HG02973 (cell line): ENCODE results near the gene PBRM1.
"Not testable (repeated sequence)": the region's sequence is repeated elsewhere in the genome, so short reads cannot be mapped to it uniquely, and the experiment has no call there.

Source experiments
- ATAC-seq: cut with Tn5 transposase; IDR thresholded peaks from one replicate; pipeline ENCODE4 v1.9.1; 2021; ENCODE audit warnings: moderate library complexity; ENCODE audit not compliant: unreplicated experiment

PBRM1 gene

DNA sequence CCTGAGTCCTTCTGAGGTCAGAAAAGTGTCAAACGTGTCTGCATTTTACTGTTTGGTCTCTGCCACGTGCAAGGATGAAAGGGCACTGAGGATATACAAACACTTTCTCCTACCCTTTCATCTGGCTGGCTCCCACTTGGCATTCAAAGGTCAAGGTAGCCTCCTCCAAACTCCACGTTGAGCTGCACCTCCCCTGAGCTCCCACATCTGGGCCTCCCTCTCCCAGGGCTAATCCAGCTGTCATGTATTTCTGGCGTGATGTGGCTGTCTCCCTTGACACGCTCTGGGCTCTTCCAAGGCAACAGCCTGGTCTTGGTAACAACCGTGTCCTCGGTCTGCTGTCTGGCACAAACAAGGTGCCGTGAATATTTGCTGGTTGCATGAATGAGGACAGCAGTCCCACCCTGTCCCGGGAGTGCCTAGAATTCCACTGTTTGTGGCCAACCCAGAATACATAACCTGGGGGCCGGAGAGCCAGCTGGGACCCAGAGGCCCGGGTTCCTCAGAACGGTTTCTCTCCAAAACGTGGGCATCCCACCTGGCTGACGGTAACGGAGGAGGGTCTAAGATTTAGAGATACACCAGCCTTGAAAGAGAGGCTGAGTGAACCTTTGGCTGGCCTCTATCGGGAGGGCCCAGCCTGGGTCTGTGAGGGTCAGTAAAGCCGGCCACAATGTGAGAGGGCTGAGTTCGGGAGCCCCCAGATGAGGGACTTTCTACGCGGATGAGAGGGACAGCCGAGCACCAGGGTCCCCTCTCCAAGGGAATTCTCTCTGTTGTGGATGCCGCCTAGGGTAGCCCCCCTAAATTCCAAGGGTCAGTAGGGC is 19.1 kb upstream of the PBRM1 start:
- peak; percentile 7 for ATAC-seq

DNA sequence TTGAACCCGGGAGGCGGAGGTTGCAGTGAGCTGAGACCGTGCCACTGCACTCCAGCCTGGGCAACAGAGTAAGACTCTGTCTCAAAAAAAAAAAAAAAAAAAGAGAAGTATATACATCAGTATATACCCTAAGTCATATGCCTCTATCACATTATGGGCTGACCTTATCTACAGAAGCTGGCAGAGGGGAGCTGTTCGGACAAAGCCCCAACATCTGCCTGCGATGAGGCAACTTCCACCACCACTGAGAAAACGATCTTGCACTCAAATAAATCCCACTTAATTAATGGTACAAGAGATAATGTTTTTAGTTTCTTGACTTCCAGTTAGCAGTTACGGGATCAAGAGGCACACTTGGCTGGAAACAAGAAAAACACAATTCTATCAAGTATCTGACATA is 17.6 kb upstream of the PBRM1 start:
- no peak for ATAC-seq

DNA sequence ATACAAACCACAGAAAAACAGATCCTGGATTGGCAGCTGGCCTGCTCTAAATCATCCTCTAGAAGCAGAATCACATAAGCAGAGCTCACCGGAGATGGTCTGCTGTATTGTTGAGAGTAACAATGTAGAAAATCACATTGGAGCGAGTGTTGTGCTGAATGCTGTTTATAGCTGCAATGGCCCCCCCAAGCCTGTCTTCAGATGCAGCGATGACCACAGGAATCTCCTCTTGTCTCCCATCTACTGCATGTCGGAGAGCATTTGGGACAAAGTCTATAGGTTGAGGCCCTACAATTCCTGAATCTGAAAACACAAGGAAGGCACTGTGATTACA is 11.9 kb upstream of the PBRM1 start:
- ATAC-seq: no peak

DNA sequence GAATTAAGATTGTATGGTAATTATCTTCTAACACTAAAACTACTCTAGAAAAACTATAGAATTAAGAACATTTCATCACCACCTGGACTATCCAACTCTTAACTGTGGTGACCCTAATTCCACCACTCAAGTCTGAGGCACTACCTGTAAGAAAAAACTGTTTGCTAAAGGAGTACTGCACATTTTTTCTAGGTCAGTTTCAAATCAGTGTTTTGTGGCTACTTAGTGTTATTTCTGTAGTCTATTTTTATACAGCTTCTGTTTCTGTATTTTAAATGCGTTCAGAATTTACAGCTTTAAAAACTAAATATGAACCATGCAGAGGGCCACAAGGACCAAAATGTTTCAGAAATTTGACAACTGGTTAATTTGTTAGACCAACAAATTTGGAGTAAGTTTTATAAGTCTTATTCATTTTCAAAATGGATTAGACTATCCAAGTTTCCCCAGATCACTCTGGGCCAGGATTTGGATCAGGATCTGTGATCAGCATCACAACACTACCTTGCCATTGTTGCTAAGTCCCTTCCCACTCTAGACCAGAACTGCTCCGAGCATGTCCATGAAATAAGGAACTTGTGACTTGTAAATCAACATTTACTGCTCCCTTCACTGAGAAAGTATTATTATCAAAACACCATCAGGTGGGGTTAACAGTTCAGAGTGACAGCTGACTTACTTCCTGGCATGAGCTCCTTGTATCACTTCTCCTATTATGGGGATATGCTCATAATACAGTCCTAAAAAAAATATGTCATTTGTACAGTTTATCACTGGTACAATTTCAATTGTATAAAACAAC is 11.3 kb upstream of the PBRM1 start:
- no peak for ATAC-seq

DNA sequence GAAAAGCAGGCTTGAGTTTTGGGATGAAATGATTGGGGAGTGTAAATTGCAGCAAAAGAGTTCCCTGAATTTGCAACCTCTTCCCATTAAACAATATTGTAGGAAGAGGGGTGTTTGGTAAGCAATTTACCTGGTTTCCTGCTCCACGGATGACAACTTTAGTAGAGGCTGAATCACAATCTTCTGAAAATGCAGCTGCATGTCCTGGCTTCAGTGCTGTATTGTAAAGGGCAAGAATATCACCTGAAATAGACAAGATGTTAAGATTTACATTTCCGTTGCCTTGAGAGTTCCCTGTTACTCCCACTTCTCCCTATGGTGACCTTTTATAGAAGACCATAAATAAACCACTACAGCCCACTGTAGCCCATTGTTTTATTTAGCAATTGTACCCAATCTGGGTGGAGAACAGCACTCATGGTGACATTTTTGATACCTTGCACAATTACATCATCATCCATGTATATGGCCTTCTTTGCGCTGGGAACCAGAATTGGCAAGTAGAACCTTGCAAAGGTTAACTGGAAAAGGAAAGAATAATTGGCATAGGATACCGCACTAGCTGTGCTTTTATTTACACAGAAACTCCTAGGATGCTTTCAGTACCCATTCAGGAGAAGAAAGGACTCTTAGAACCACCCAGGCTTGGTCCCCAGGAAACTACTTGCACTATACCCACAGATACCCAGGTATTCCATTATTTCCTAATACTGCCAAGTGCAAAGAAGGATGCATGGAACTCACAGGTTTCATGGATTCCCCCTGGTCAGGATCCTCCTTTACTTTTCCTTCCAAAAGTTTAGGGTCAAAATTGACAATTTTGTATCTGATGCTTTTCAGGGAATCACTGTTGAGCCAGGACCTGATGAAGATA is 10.3 kb upstream of the PBRM1 start:
- ATAC-seq: no peak

DNA sequence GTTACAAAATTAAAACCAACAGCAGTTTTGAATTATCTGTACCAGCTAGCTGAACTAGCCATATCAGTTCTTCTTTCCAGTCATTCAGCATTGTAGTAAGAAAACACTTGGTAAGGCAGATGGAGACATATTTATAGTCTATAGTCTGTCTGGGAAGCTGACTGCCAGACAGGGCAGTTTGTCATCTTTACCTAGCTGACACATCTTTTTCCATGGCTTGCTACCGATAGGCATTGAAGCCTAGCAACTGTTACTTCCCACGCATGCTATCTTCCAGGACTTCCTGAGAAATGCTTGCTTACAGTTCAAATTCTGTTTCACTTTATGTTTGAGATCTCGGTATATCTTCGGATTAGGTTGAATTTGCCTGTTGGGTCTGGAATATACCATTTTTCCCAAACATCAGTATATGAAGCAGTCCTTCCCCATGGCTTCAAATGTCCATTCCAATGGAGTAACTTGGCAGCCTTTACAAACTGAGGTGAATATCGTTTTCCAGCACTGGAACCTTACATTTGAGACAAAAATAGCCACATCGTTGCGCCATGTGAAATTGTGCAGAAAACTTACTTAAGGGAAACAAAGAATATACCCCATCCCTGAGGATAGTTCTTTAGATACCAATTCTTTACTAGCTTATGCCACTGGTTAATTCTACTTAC is 8.9 kb upstream of the PBRM1 start:
- ATAC-seq: no peak

DNA sequence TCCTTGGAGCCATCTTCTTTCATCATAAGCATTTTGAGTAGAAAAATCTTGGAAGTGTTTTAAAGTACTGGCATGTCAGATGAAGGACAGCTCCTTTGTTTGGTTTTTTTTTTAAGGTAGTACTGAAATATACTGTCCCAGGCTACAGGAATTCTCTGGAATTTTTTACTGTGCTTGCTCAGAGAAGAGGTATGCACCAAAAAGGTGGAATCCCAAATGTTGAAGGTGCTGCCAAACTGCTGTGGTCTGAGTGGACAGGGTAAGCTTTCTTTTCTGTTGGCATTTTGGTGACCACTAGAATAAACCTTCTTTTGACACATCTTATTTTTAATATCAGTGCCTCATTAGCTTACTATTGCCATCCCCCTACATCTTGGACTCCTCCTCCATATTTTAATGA is 7.4 kb upstream of the PBRM1 start:
- ATAC-seq: no peak

DNA sequence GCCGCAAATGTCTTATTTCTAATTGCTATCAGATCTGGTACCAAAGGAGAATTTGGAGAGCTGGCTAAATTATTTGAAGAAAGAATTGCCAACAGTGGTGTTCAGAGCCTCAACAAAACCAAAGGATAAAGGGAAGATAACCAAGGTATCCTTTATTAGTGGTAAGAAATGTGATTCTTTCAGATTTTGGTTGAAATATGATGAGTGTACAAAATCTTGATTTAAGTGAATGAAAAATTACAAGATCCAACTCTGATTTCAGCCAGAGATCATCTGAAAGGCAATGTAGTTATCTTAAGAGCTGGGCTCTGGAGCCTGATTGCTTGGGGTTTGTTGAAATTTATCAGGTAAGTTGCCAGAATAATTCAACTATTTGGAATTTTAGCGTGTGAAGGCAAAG is 4.8 kb upstream of the PBRM1 start:
- ATAC-seq: no peak

DNA sequence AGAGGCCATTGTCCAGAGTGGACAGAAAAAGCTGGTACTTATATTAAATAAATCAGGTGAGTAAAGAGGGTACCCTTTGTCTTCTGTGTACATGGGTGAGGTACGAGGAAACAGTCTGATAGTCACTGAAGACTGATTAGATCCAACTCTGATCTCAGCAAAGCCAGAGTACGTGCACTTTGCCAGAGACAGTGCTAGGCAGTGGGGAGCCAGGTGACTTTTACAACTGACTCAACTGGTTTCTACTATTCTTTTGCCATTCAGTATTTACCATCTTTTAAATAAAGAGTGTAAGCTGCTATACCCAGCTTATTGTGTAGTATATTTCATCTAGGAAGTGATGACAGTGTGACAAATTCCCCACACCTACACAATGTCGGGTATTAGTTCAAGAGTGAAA is 3.4 kb upstream of the PBRM1 start:
- ATAC-seq: no peak

DNA sequence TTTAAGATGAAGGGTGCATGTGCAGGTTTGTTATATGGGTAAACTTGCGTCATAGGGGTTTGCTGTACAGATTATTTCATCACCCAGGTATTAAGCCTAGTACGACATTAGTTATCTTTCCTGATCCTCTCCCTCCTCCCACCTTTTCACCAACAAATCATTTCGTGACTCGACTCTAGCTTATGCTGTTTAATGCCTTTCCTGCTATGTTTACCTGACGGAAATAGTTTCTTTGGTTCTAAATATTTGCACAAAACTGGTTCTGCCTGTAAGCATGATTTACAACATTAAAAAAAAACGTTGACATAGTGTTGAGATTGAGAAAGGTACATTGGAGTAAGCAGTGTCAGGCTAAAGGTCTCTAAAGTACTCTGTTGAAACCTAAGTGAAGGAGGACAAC is 2.6 kb upstream of the PBRM1 start:
- no peak for ATAC-seq

DNA sequence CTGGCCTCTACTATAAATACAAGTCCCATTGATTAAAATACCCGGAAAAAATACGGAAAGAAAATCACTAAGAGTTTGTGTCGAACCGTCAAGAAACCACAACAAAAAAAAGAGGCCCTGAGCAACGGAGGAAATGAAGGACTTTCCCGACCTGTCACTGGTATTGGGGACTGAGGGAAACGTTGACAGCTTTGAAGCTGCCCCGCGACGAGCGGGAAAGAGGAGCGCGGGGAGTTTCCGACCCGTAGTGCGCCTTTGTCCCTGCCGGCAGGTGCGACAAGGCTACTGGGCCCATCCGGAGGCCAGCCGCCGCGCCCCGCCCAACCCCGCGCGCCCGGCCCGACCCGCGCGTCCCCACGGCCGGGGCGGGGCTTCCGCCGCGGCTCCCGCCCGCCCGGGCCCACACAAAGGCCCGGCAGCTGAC is 416 bp downstream of the PBRM1 start:
- peak; percentile 63 for ATAC-seq

DNA sequence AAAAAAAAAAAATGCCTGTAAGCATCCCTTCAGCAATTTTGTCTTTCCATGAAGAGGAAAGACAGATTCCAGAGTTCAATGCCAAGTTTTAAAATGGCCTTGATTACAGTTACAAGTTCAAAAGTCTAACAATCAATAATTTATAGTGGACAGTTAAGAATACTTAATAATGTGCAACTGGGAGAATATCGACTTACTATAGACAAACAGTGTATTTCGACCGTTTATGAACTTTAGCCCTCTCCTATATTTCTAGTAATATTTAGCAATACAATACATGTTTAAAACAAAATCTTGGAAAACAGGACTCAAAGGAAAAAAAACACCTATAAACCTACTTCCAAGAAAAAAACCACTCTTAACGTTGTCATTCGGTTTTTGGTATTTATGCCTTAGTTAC is 1.5 kb downstream of the PBRM1 start:
- ATAC-seq: no peak

DNA sequence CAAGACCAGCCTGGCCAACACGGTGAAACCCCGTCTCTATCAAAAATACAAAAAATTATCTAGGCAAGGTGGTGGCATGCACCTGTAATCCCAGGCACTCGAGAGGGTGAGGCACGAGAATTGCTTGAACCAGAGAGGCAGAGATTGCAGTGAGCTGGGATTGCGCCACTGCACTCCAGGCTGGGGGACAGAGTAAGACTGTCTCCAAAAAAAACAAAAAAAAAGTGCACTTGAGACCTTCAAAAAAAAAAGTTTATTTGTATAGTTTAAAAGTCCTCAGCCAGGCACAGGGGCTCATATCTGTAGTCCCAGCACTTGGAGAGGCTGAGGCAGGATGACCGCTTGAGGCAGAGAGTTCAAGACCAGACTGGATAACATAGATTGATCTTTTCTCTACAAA is 2.1 kb downstream of the PBRM1 start:
- no peak for ATAC-seq

DNA sequence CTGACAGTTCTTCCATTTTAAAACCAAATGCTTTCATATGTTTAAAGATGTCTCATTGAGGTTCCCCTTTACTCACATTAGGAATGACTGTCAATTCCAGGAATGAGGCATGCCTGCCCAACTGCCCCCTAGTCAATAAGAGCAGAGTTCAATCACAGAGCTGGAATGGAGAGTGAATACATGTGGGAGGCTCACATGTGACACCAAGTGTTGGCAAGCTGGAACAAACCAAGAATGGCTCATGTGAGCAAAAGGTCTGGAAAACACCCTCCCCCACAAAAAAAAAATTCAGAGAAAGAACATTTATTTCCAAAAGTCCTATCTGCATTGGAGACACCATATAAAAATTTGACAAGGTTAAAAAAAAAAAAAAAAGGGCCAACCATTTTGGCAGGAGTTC is 3.7 kb downstream of the PBRM1 start:
- ATAC-seq: no peak

DNA sequence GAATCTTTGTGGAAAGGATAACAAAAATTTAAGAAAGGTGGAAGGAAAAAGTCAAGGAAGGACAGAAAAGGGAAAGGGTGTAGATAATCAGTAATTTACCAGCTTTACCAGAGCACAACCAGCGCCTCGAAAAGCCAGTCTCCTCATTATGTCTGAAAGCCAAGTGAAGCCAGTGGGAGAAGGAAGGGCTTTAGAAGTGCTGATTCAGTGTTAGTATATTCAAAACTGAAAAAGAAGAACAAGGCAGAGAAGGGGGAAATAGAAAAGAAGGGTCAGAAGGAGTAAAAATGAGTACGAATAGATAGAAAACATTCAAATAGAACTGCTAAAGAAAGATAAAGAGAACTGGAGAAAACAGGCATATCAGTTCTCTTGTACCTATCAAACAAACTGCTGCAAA is 4.1 kb downstream of the PBRM1 start:
- ATAC-seq: no peak

DNA sequence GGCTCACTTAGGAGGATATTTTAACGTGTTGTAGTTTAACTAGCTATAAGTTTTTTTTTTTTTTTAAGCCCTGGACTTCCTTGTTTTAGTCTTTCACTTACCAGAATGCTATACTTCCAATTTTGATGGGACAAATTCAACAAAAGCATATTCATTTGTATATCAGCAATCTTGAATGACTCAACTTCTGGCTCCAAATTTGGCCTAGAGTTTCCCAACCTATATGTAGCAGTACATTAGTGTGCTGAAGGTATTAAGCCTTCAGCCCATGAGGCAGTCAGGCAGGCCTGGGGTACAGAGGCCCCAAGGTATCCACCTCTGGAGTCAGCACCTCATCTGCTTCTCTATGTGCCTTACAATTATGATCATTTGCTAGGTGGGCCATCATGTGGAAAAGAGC is 5.9 kb downstream of the PBRM1 start:
- ATAC-seq: no peak

DNA sequence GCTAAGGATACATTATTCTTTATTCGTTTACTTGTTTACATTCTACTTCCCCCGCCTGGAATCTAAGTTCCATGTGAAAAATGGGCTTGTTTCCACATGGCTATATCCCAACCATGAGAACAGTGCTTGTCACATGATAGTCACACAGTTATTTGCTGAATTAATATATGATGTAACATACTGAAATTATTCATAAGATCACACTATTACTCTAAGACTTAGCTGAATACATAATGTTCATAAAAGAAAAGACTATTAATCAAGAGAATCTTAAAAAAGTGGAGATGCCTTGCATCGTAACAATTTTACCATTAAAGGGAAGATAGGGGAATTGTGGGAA is 6.5 kb downstream of the PBRM1 start:
- ATAC-seq: no peak

DNA sequence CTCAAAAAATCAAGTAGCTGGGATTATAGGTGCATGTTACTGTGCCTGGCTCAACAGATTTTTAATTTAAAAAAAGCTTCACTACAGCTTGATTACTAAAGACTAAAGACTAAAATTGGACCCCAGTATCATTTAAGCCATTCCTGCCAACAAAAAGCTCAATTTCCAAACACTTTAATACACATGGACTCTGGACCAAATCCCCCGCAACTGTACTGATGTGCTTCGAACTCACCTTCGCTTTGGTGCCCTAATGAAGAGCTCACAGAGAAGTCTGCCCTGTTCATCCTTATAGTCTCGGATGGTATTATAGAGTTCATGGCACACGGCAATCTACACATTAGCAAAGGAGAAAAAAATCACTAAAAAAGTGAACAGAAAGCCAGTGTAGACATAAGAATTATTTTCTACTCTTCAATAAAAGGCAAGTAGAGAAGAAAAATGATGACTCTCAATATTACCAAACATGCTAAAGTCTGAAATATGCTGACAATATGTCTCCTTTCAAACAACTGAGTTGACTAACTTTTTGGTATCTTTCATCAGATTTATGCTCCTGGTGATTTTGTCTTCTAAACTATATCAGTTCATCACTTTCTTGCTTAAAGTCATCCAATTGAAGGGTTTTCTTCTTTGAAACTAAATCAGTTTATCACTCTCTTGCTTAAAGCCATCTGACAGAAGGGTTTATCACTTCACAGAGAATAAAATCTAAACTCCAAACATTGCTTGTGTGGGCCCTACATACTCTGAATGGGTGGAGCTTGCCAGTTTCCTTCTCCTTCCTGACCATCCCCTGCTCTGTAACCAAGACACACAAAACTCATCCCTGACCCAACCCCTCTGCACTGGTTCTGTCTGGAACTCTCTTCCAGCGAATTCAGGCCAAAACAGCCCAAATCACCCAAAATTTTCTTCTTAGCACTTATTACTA is 7.2 kb downstream of the PBRM1 start:
- ATAC-seq: no peak

DNA sequence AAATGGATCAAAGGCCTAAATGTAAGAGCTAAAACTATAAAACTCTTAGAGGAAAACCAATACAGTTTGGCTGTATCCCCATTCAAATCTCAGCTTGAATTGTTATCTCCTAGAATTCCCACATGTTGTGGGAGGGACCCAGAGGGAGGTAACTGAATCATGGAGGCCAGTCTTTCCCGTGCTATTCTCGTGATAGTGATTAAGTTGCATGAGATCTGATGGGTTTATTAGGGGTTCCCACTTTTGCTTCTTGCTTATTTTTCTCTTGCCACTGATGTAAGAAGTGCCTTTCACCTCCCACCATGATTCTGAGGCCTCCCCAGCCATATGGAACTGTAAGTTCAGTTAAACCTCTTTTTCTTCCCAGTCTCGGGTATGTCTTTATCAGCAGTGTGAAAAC is 9.5 kb downstream of the PBRM1 start:
- not testable (repeated sequence) for ATAC-seq

DNA sequence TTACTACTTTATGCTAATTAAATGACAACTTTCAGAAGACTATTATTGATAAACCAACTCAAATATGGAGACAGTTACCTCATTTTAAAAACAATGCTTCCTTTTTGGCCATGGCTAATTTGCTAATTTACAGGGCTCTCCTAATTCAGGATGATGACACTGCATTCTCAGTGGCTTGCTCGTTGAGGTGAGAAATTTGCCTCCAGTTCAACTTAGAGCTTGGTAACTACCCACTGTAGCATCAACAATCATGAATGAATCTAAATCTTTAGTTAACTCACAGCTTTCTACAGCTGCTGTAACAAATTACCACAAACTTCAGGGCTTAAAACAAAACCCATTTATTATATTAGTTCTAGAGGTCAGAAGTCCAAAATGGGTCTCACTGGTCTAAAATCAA is 14.0 kb downstream of the PBRM1 start:
- ATAC-seq: no peak
